Neural progenitor cell (in vitro differentiated cells): ENCODE results near the gene TFCP2L1.

Experiments used
- CTCF ChIP-seq: fragments of 200-600 bp; sonication (generic); IDR thresholded peaks from 2 replicates; pipeline ENCODE4 v1.5.1; 2017; ENCODE audit warnings: antibody characterized with exemption, mild to moderate bottlenecking
- EZH2 ChIP-seq: fragments of 200-600 bp; sonication (generic); IDR thresholded peaks from 2 replicates; pipeline ENCODE4 v1.6.1; 2017; ENCODE audit warnings: antibody characterized with exemption, mild to moderate bottlenecking, moderate library complexity
- EZH2phosphoT487 ChIP-seq: fragments of 200-600 bp; sonication (generic); IDR thresholded peaks from 2 replicates; pipeline ENCODE4 v1.6.1; 2017; ENCODE audit warnings: antibody characterized with exemption

GRCh38 chr2:121333231-121333630 is 48.2 kb upstream of the TFCP2L1 start:
- TF ChIP-seq CTCF (no peak), EZH2 (no peak), EZH2phosphoT487 (no peak)
